ENCODE data around the gene USP22. TPM values are rescaled to one million over a fixed set of nuclear protein-coding genes. Genes with fewer than 3 reads are reported as not detected.

Gene USP22
- total RNA-seq, 4 donors from 2014 or later: 127 to 262 (median 197) TPM

GRCh38 chr17:20991276-20992037 is 51.4 kb downstream of the USP22 start:
- no peaks in the 10 kb centered on the region for H3K36me3 ChIP-seq
- no peak for DNase-seq
- 87 to 95% methylated on average over 15 to 16 of the region's 17 CpGs for WGBS, 2 donors
- peaks cover 0 to 3% of the 10 kb centered on the region in 2 donors for H3K4me1 ChIP-seq
- no peak overlapping the region for H3K27ac ChIP-seq
- H3K4me3 ChIP-seq (replicated peaks in 1 of 3): no peak overlapping the region
- no peaks in the 10 kb centered on the region for H3K27me3 ChIP-seq
- intact Hi-C loops (cut with DNase I): no loop called here
- no peak for TF ChIP-seq POLR2A (IDR thresholded peaks at IDR 0.05)
- TF ChIP-seq CTCF (IDR thresholded peaks at IDR 0.05): no peak
- no peaks in the 10 kb centered on the region for H3K9me3 ChIP-seq

GRCh38 chr17:20989991-20990855 is 52.6 kb downstream of the USP22 start:
- Histone ChIP-seq H3K9me3 (no peaks in the 10 kb centered on the region), H3K36me3 (no peaks in the 10 kb centered on the region), H3K27me3 (no peaks in the 10 kb centered on the region), H3K27ac (no peak overlapping the region), H3K4me3 (replicated peaks in 1 of 3) (no peak overlapping the region), H3K4me1 (peaks cover 0 to 3% of the 10 kb centered on the region in 2 donors)
- intact Hi-C loops (cut with DNase I): no loop called here
- 43 to 67% methylated on average over 6 of the region's 6 CpGs for WGBS, 2 donors
- TF ChIP-seq CTCF (IDR thresholded peaks at IDR 0.05) (no peak), POLR2A (IDR thresholded peaks at IDR 0.05) (no peak)
- no peak for DNase-seq

GRCh38 chr17:20989481-20989880 is 53.3 kb downstream of the USP22 start:
- 83 to 85% methylated on average over 7 of the region's 7 CpGs for WGBS, 2 donors
- intact Hi-C loops (cut with DNase I): no loop called here
- no peaks in the 10 kb centered on the region for H3K36me3 ChIP-seq
- H3K27ac ChIP-seq: no peak overlapping the region
- no peaks in the 10 kb centered on the region for H3K9me3 ChIP-seq
- no peak for TF ChIP-seq POLR2A (IDR thresholded peaks at IDR 0.05)
- TF ChIP-seq CTCF (IDR thresholded peaks at IDR 0.05): no peak
- H3K27me3 ChIP-seq: no peaks in the 10 kb centered on the region
- DNase-seq: no peak
- H3K4me3 ChIP-seq (replicated peaks in 1 of 3): no peak overlapping the region
- peaks cover 0 to 3% of the 10 kb centered on the region in 2 donors for H3K4me1 ChIP-seq

- intact Hi-C loops (cut with DNase I): no loop called here
- no peaks in the 10 kb centered on the region for H3K36me3 ChIP-seq
Observed at GRCh38 chr17:20988896-20989295, 53.9 kb downstream of the USP22 start.

More at GRCh38 chr17:20988896-20989295, 53.9 kb downstream of the USP22 start:
- H3K4me3 ChIP-seq (replicated peaks in 1 of 3): no peak overlapping the region
- TF ChIP-seq CTCF (IDR thresholded peaks at IDR 0.05) (no peak), POLR2A (IDR thresholded peaks at IDR 0.05) (no peak)
- peaks cover 0 to 3% of the 10 kb centered on the region in 2 donors for H3K4me1 ChIP-seq
- WGBS, 2 donors: 92 to 93% methylated on average over 3 of the region's 3 CpGs
- no peaks in the 10 kb centered on the region for H3K9me3 ChIP-seq
- DNase-seq: no peak
- no peaks in the 10 kb centered on the region for H3K27me3 ChIP-seq
- H3K27ac ChIP-seq: no peak overlapping the region

Data from thyroid gland (tissue), 4 donors.